CD14-positive monocyte (primary cell): Measurements from ENCODE around the gene AAR2. TPM values are rescaled to one million over a fixed set of nuclear protein-coding genes. Genes with fewer than 3 reads are reported as not detected.
A peak's percentile ranks its signal among the peaks of the same experiment; 100 is the strongest.

ENCODE experiments used
- DNase-seq, 3 donors: peaks; one replicate each; pipeline ENCODE4 v3.0.0-alpha.2; 2011 to 2022
- H2AFZ ChIP-seq: 2 replicates; pipeline ENCODE4 v1.6.0; 2012; ENCODE audit warnings: mild to moderate bottlenecking, low read depth, low read length, inconsistent platforms; ENCODE audit not compliant: insufficient read depth, poor library complexity, severe bottlenecking
- H3K27ac ChIP-seq, 2 donors: 1 replicate in 1 of 2; 2 replicates in 1 of 2; pipeline ENCODE4 v1.5.1; 2012 to 2013; ENCODE audit warnings: low read length in 2 of 2, control low read depth in 1 of 2, inconsistent platforms in 1 of 2, low read depth in 1 of 2, mild to moderate bottlenecking in 1 of 2
- H3K27me3 ChIP-seq, 2 donors: one replicate each; pipeline versions ENCODE4 v1.6.0 to v1.6.1; 2011 to 2013; ENCODE audit warnings: low read length in 2 of 2; ENCODE audit not compliant: control insufficient read depth in 2 of 2, insufficient read depth in 2 of 2
- H3K36me3 ChIP-seq, 2 donors: replicated peaks in 1 of 2; 1 replicate in 1 of 2; 2 replicates in 1 of 2; pipeline versions ENCODE4 v1.5.1 to v1.6.1; 2012 to 2013; ENCODE audit warnings: low read length in 2 of 2, control low read depth in 1 of 2, inconsistent platforms in 1 of 2, mild to moderate bottlenecking in 1 of 2; ENCODE audit not compliant: insufficient read depth in 2 of 2, control insufficient read depth in 1 of 2
- H3K4me1 ChIP-seq, 2 donors: 1 replicate in 1 of 2; 2 replicates in 1 of 2; pipeline versions ENCODE4 v1.5.1 to v1.6.1; 2012 to 2013; ENCODE audit warnings: low read length in 2 of 2, control low read depth in 1 of 2, inconsistent platforms in 1 of 2, mild to moderate bottlenecking in 1 of 2, moderate library complexity in 1 of 2; ENCODE audit not compliant: insufficient read depth in 2 of 2, control insufficient read depth in 1 of 2
- H3K4me2 ChIP-seq: replicated peaks from 2 replicates; pipeline ENCODE3; 2012; ENCODE audit warnings: low read length, moderate library complexity, mild to moderate bottlenecking; ENCODE audit not compliant: poor library complexity, severe bottlenecking; ENCODE audit errors: extremely low read depth
- H3K4me3 ChIP-seq, 3 experiments: fragments of 200-600 bp in 1 of 3; sonication (generic) in 1 of 3; replicated peaks in 1 of 3; 1 replicate in 2 of 3; 2 replicates in 1 of 3; pipeline ENCODE4 v1.5.1; 2011 to 2013; ENCODE audit warnings: low read length in 3 of 3, mild to moderate bottlenecking in 3 of 3, control low read depth in 2 of 3, low read depth in 2 of 3, inconsistent platforms in 1 of 3, moderate library complexity in 1 of 3
- H3K79me2 ChIP-seq: 2 replicates; pipeline ENCODE4 v1.6.0; 2012; ENCODE audit warnings: mild to moderate bottlenecking, control low read depth, inconsistent platforms, low read length, moderate library complexity; ENCODE audit not compliant: insufficient read depth
- H3K9ac ChIP-seq: 2 replicates; pipeline ENCODE4 v1.6.0; 2017; ENCODE audit warnings: low read length, mild to moderate bottlenecking; ENCODE audit not compliant: insufficient read depth, poor library complexity, severe bottlenecking
- H3K9me3 ChIP-seq, 2 donors: replicated peaks in 1 of 2; 1 replicate in 1 of 2; 2 replicates in 1 of 2; pipeline versions ENCODE4 v1.5.1 to v1.6.1; 2012 to 2013; ENCODE audit warnings: low read length in 2 of 2, control low read depth in 1 of 2; ENCODE audit not compliant: control insufficient read depth in 1 of 2, insufficient read depth in 1 of 2
- H4K20me1 ChIP-seq: 2 replicates; pipeline ENCODE4 v1.6.0; 2012; ENCODE audit warnings: mild to moderate bottlenecking, low read length, control low read depth, moderate library complexity; ENCODE audit not compliant: insufficient read depth
- H3K27ac Mint-ChIP-seq, 7 donors: one replicate each; pipeline ENCODE4 v1.8.0; 2020; ENCODE audit warnings: mild to moderate bottlenecking in 7 of 7, mixed read lengths in 7 of 7, moderate library complexity in 6 of 7, inconsistent platforms in 2 of 7
- H3K27me3 Mint-ChIP-seq, 3 donors: one replicate each; pipeline ENCODE4 v1.8.0; 2021 to 2022; ENCODE audit warnings: low read depth in 3 of 3, mild to moderate bottlenecking in 3 of 3, mixed read lengths in 3 of 3, moderate library complexity in 3 of 3, inconsistent platforms in 1 of 3
- H3K36me3 Mint-ChIP-seq, 2 donors: one replicate each; pipeline ENCODE4 v1.8.0; 2020; ENCODE audit warnings: mixed read lengths in 2 of 2, inconsistent platforms in 1 of 2, mild to moderate bottlenecking in 1 of 2
- H3K4me1 Mint-ChIP-seq: one replicate; pipeline ENCODE4 v1.8.0; 2020; ENCODE audit warnings: mild to moderate bottlenecking, mixed read lengths
- H3K4me3 Mint-ChIP-seq, 2 donors: one replicate each; pipeline ENCODE4 v1.8.0; 2020; ENCODE audit warnings: mild to moderate bottlenecking in 2 of 2, mixed read lengths in 2 of 2, moderate library complexity in 1 of 2
- H3K9me3 Mint-ChIP-seq, 7 donors: one replicate each; pipeline ENCODE4 v1.8.0; 2020 to 2022; ENCODE audit warnings: mixed read lengths in 7 of 7, mild to moderate bottlenecking in 6 of 7, moderate library complexity in 6 of 7, inconsistent platforms in 2 of 7
- WGBS: methylation state at CpG from one replicate; pipeline ENCODE4 v1.1.5; 2013; ENCODE audit warnings: missing lambda C conversion rate; ENCODE audit not compliant: insufficient coverage; 5-methylcytosine and 5-hydroxymethylcytosine counted together
- intact Hi-C, 2 donors: fragments of 100-400 bp; cut with micrococcal nuclease; formaldehyde crosslinking; loops; one replicate each; pipeline versions ENCODE4 v1.15.0 to v1.15.1; 2023
- polyA plus RNA-seq, 3 donors: library from polyadenylated mRNA; depleted of rRNA in 1 of 3; unstranded in 2 of 3; stranded (reverse) in 1 of 3; fragments of 300-500 nt in 2 of 3; fragments of >200 nt in 1 of 3; fragmentation: Illumina TruSeq in 2 of 3; gene quantifications; 1 replicate in 2 of 3; 2 replicates in 1 of 3; pipeline ENCODE4 v1.2.3, GENCODE V29; 2012 to 2021
- TF ChIP-seq, protein P1 (sequence below): fragments of 200-600 bp; IDR thresholded peaks from one replicate; pipeline ENCODE4 v1.8.0; 2022; ENCODE audit warnings: antibody characterized with exemption, mild to moderate bottlenecking

The AAR2 gene
- polyA plus RNA-seq, 3 donors: 9.1 to 48.8 (median 45.2) TPM

DNA sequence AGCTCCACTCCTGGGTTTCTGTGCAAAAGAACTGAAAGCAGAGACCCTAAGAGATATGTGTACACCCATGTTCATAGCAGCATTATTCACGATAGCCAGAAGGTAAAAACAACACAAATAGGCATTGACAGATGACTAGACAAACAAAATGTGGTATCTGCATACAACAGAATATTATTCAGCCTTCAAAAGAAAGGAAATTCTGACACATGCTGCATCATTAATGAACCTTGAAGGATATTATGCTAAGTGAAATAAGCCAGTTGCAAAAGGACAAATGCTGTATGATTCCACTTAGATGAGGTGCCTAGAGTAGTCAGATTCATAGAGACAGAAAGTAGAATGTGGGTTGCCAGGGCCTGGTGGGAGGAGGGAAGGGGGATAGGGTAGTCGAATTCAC, 17.8 kb downstream of the AAR2 start:
- intact Hi-C loops: no loop called here

DNA sequence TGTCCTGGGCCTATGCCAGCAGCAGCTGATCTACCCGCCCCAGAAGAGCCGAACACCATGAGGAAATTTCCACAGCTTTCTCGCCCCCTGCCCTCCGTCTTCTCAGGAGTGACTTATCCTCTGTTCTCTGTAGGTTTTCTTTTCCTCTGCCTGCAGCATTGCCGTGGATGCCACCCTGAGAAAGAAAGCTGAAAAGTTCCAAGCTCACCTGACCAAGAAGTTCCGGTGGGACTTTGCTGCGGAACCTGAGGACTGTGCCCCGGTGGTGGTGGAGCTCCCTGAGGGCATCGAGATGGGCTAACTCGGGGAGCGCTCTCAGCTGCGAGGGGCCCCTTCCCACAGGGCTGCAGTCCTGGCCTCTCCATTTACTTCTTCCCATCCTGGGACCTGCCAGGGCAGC, 19.2 kb downstream of the AAR2 start:
- Histone ChIP-seq H3K36me3 (peaks cover 50 to 69% of the 10 kb centered on the region in 2 donors), H3K27me3 (no peaks in the 10 kb centered on the region), H3K79me2 (no peaks in the 10 kb centered on the region), H3K4me1 (no peaks in the 10 kb centered on the region), H3K9ac (no peak overlapping the region), H2AFZ (no peak overlapping the region), H3K27ac (no peak overlapping the region), H3K4me3 (no peak overlapping the region), H3K9me3 (no peaks in the 10 kb centered on the region), H4K20me1 (peaks cover 22% of the 10 kb centered on the region), H3K4me2 (no peak overlapping the region)
- WGBS: 89% methylated on average over 9 of the region's 12 CpGs
- Mint-ChIP-seq H3K36me3 (peaks cover 49 to 67% of the 10 kb centered on the region in 2 donors), H3K27me3 (peaks cover 0 to 2% (median 0%) of the 10 kb centered on the region in 3 donors), H3K4me1 (no peaks in the 10 kb centered on the region), H3K27ac (no peak overlapping the region), H3K4me3 (no peak overlapping the region), H3K9me3 (no peaks in the 10 kb centered on the region)
- TF ChIP-seq, protein P1, sequence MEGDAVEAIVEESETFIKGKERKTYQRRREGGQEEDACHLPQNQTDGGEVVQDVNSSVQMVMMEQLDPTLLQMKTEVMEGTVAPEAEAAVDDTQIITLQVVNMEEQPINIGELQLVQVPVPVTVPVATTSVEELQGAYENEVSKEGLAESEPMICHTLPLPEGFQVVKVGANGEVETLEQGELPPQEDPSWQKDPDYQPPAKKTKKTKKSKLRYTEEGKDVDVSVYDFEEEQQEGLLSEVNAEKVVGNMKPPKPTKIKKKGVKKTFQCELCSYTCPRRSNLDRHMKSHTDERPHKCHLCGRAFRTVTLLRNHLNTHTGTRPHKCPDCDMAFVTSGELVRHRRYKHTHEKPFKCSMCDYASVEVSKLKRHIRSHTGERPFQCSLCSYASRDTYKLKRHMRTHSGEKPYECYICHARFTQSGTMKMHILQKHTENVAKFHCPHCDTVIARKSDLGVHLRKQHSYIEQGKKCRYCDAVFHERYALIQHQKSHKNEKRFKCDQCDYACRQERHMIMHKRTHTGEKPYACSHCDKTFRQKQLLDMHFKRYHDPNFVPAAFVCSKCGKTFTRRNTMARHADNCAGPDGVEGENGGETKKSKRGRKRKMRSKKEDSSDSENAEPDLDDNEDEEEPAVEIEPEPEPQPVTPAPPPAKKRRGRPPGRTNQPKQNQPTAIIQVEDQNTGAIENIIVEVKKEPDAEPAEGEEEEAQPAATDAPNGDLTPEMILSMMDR: no peak
- intact Hi-C loops: no loop called here
- no peak for DNase-seq

More for the DNA sequence above, 17.8 kb downstream of the AAR2 start:
- WGBS: 100% methylated on average over 1 of the region's 2 CpGs
- Histone ChIP-seq H3K9ac (no peak overlapping the region), H3K79me2 (no peaks in the 10 kb centered on the region), H3K4me2 (no peak overlapping the region), H2AFZ (no peak overlapping the region), H3K9me3 (no peaks in the 10 kb centered on the region), H4K20me1 (peaks cover 32% of the 10 kb centered on the region), H3K27ac (no peak overlapping the region), H3K27me3 (no peaks in the 10 kb centered on the region), H3K4me3 (no peak overlapping the region), H3K36me3 (peaks cover 62 to 83% of the 10 kb centered on the region in 2 donors), H3K4me1 (no peaks in the 10 kb centered on the region)
- no peaks in the 10 kb centered on the region for H3K27me3 Mint-ChIP-seq
- peak overlapping the region in 3 of 7 donors; percentile 11 to 37 (median 26) for H3K27ac Mint-ChIP-seq
- H3K4me3 Mint-ChIP-seq: no peak overlapping the region
- no peaks in the 10 kb centered on the region for H3K9me3 Mint-ChIP-seq
- H3K36me3 Mint-ChIP-seq: peaks cover 57 to 78% of the 10 kb centered on the region in 2 donors
- DNase-seq: no peak
- TF ChIP-seq, protein P1: no peak
- H3K4me1 Mint-ChIP-seq: no peaks in the 10 kb centered on the region
